ENCODE results near the gene CLIP2.

Gene CLIP2

DNA sequence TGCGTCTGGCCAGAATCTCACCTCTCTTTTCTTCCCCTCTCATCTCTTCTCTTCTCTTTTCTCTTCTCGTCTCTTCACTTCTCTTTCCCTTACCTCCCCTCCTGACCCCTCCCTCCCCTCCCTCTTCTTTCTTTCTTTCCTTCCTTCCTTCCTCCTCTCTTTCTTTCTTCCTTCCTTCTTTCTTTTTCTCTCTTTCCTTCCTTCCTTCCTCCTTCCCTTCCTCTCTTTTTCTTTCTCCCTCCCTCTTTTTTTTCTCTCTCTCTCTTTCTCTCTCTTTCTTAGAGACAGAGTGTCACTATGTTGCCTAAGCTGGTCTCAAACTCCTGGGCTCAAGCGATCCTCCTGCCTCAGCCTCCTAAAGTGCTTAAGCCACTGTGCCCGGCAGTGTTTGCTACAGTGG is 159.9 kb downstream of the CLIP2 start:
- DNase-seq = no peak

DNA sequence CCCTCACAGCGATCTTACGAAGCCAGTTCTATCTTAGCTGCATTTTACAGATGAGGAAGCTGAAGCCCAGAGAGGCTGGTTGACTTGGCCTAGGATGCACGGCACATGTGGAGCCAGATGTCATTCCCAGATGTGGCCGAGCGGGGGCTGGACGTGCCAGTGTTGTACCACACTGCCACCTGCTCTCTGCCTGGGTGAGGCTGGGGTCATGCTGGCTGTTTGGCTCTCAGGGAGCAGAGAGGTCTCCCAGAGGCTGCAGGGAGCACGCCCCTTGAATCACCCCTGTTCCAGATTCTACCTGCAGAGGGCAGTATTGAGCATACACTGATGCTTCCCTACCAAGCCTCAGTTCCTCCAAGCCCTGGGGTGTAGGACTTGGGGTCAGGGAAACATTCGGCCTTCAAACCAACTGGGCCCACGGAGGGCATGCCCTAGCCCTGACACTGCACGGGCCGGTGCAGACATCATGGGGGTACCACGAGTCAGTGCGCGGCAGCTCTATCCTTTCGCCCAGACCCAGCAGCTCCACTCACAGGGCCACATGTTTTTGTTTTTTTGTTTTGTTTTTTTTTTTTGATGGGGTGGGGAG is 160.7 kb downstream of the CLIP2 start:
- DNase-seq = no peak

DNA sequence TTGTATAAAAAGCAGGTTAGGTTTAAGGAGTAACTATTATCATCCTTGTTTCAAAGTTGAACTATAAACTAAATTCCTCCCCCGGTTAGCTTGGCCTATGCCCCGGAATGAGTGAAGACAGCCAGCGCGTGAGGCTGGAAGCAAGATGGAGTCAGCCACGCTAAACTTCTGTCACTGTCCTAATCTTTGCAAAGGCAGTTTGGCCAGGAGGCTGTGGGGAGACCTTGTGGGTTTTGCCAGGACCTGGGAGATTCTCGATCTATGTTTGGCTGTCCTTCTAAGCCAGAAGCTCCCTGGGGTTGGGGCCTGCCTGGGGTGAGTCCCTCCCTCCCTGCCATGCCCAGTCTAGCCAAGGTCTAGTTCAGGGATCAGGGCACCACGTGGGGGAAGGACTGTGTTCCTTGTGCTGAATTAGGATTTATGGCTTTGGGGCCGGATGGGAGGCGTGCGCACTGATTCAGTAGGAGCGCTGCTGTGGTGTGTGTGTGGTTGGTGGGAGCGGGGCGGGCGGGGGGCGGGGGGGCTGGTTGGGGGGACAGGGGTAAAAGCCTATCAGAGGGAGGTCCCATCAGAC is 163.6 kb downstream of the CLIP2 start:
- no peak for DNase-seq

DNA sequence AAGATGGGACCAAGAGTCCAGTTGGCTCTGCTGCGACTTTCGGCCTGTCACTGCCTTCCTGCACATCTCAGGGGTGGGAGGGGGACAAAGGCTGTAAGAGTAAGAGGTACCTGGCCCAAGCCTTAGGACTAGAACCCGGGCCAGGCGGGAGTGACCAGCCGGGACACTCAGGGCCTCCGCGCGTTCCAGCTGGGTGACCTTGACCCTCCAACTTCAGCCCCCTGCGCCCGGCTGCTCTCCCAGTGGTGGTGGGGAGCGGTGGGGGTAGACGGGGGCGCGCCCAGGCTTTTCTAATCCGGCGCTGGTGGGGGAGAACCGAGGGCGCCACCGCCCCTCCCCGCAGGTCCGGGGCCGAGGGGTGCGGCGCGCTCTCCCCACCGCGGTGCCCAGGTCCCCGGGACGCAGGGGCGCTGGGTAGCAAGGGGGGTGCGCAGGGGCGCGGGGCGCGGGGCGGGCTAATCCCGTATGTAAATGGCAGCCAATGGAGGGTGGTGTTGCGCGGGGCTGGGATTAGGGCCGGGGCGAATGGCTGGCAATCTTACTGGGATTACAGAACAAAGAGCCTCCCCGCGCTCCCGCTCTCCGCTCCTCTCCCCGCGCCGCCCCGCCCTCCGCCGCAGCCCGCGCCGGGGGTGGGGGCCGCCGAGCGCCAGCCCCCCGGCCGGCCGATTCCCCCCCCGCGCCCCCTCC is 164.3 kb downstream of the CLIP2 start, which contains the start of gene GTF2IRD1:
Gene GTF2IRD1 (plus strand): TSS at position 585 of the 690 bp plus-strand sequence. CDS start 54,175 bp downstream, outside the sequence.
- DNase-seq = peak; percentile 25

DNA sequence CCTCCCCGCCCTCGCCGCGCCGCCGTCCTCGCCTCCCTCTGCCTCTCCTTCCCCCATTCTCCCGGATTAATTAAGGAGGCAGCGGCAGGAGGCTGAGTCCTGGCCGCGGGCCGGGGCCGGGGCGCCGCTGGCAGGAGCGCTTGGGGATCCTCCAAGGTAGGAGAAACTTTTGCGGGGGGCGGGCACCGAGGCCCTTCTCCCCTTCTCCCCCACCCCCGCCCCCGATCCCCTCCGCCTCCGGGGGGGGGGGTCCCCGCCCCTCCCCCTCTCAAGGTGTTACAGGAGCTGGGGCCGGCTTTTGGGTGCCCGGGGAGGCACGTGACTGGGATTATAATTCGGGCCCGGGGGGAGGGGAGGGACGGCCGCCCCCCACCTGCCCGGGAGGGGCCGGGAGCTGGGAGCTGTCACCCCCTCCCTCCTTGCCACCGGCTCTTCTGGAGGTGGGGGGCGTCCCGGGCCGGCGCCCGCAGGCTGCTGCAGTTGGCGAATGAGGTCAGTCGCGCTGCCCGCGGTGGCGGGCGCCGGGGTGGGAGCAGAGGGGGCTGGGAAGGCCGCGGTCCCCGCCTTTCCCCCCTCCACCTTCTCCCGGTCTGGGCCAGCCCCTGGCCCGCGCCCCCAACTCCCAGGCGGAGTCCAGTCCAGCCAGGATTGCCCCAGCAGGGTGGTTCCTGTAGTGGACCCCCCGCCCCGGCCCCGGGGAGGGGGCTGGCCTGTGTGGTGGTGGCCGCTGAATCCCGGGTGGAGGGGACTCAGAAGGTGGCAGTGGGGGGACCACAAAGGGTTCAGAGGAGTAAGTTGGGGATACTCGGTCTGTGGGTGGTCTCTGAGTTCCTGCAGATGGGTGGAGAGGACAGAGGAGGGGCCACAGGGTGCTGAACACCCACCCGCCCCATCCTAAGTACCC is 165.1 kb downstream of the CLIP2 start:
- DNase-seq = no peak

DNA sequence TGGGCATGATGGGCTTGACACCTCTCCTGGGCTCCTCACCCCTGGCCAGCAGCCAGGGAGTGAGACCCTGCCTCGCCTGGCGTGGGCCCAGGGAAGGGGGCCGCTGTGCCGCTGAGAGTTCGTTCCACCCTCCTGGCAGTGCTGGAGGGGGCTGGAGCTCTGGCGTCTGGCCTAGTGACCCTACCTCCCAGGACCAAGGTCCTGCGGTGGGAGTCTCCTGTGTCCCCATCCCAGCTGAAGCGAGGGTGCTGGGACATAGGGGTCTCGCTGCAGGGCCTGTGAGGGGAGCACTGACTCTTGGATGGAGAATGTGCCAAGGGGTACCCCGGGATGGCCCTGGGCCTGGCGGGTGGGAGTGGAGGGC is 165.7 kb downstream of the CLIP2 start:
- no peak for DNase-seq

DNA sequence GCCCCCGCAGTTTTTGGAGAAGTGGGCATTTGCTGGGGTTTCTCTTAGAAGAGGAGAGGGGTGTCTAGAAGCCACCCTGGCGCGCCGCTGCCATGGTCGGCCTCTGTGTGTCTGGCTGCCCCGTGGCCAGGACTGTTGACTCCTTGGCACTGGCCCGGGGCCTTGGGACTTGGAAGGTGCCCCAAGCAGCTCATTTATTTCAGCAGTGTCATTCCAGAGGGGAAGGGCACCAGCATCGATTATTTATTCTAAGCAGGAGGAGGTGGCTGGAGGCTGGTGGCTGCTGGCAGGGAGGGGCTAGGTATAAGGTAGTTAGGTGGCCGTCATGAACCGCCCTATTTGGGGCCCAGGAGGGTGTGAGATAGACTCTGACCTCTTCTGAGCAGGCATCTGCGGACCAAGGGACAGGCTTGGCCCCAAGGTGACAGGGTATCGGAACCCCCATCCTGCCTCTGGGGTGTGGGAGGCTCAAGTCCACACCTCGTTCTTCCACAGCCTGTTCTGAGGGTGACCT is 166.1 kb downstream of the CLIP2 start:
- no peak for DNase-seq

Measured in activated gamma-delta T cell (primary cell).